GM21526 (cell line): ENCODE data around the gene ARL5C.
"Not testable (repeated sequence)": the region's sequence is repeated elsewhere in the genome, so short reads cannot be mapped to it uniquely, and the experiment has no call there.

Experiments used
- ATAC-seq: cut with Tn5 transposase; IDR thresholded peaks from one replicate; pipeline ENCODE4 v1.9.1; 2021; ENCODE audit warnings: moderate library complexity; ENCODE audit not compliant: unreplicated experiment, low FRiP score

ARL5C gene

DNA sequence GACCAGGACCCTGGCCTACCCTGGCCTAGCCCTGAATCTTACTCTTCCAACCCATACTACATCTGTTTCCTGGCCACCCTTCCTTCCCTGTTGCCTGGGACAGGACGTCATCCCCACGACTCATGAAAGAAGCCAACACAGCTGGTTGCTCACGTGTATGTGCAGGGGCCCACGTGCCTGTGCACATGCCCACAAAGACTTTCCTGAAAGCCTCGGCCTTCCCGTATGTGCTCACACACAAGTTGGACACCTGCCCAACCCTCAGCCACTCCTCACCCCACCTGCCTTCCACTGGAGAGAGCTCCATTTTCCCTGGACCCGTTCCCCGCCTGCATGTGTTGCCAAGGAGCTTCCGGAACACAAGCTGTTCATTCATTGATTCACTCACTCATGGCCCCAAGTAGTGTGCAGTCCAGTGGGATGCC, 21.5 kb downstream of the ARL5C start:
- no peak for ATAC-seq

DNA sequence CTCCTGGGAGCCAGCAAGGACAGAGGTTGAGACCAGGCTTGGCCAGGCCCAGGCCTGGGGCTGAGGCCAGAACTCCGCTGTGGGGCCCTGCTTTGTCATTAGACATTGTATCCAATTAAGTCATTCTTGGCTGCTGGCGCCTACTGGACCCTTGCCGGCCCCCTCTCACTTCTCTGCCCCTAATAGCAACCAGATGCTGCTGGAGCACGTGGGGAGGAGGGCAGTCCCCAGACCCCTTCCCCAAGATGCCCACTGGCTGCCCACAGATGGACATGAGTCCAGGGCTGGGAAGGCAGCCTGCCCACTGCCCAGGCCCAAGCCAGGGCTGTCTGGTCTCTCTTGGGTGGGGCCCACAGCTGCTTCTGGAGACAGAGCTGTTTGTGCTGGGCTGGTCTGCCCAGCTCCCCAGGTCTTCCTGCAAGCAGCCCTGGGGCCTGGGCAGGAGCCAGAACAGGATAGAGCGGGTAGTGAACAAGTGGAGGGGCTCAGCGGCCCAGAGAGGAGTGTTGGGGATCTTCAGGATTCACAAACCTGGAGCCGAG, 22.3 kb downstream of the ARL5C start:
- ATAC-seq = no peak

DNA sequence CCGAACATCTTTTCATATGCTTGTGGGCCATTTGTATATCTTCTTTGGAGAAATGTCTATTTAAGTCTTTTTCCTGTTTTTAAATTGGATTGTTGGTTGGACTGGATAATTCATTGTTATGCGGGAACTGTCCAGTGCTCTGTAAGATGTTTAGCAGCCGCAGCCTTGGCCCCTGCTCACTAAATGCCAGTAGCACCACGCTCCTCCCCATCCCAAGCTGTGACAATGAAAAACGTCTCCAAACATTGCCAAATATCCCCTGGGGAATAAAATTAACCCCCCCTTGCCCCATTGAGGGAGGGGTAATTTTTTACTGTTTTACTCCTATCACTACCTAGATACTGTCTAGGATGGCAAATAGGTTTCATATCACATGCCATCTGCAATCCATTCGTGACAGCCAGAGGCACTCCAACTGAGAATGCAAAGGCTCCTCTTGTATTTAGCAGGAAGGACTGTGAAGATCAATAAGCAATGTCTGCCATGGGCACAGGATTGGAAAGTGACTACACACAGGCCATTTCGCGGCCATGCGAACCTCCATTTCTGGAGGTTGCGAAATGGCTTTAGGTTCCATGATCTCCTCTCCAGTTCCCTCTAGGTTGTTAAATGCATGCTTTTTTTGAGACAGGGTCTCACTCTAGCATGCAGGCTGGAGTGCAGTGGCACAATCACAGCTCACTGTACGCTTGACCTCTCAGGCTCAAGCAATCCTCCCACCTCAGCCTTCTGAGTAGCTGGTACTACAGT, 23.9 kb downstream of the ARL5C start:
- ATAC-seq = no peak

DNA sequence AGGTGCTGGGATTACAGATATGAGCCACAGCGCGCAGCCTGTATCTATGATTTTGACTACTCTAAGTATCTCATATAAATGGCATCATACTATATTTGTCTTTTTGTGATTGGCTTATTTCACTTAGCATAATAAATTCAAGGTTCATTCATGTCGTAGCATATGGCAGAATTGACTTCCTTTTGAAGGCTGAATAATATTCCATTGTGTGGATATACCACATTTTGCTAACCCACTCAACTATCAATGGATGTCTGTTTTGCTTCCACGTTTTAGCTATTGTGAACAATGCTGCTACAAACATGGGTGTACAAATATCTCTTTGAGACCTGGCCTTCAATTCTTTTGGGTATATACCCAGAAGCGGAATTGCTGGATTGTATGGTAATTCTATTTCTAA, 24.7 kb downstream of the ARL5C start:
- no peak for ATAC-seq

DNA sequence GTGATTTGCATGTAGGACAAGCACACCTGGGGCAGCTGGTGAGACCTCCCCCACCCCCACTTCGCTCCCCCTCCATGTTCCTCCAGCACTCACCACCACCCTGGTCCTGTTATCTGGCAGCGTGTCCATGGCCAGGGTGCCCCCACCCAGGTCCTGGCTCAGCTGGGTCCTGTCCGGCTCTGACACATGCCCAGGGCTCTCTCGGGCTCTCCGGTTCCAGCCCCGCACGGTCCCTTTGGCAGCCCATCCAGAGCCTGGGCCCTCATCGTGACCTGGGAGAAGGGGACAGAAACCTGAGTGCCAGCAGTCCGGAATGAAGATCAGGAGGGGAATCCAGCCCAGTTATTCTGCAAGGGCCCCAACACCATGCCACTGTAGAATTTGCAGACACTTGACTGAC, 26.4 kb downstream of the ARL5C start:
- no peak for ATAC-seq

DNA sequence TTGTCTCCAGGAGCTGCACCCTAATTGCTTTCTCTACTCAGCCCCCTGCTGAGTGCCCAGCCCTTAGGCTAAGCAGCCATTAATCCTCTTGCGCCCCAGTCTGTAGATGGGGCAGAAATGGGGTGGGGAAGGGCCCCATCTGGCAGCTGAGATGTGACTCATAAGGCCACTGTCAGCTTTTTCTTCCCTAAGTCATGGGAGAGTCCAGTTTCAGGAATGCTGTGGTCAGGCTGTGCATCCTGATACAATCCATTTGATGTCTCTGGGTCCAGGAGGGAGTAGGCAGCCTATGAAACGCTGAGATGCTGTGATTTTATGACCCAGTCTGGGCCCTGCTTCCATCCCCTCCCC, 26.8 kb downstream of the ARL5C start:
- ATAC-seq = no peak

DNA sequence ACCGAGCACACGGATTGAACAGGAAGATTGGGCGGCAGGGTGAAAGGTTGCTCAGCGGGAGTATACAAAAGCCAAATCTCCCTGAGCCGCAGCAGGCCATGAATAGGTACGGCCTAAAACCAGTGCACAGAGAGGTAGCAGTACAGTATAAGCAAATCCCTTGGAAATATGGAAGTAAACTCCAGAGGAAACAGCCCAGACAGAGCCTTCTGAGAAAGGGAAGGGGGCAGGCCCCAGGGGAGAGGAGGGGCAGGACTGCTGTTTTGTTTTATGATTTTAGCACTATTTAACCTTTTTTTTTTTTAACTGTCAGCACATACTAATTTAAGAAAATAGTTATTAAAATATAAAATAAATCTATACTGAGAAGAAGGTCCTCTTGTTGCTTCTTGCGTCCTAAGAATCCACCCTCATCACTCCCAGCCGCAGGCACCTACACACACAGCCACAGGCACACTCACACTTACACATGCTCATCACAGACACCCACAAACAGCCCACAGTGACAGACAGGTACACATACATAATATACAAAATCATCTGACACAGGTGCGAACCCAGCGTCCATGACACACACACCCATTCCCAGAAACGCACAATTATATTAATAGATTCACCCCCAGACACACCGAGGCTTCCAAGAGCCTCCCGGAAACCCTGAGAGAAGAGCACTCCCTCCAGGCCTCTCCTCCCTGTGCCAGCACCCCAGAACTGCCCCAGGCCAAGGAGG, 27.4 kb downstream of the ARL5C start:
- no peak for ATAC-seq

DNA sequence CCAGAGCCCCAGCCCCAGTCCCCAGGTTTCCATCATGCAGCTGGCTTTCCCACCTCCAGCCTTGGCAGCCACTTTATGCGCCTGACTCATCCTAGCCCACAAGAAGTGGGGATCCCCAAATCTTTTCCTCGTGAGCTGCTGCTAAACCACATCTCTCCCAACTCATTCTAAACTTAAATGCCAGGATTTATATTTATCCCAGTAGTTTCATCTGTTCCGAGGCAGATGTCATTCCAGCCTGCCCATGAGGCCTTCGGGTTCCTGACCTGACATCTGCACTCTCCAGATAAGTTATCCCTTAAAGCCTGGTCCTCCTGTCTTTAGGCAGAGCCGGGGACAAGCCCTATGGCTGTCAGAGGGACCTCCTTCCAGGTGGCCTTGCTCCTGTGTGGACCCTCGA, 31.1 kb downstream of the ARL5C start:
- ATAC-seq = no peak

DNA sequence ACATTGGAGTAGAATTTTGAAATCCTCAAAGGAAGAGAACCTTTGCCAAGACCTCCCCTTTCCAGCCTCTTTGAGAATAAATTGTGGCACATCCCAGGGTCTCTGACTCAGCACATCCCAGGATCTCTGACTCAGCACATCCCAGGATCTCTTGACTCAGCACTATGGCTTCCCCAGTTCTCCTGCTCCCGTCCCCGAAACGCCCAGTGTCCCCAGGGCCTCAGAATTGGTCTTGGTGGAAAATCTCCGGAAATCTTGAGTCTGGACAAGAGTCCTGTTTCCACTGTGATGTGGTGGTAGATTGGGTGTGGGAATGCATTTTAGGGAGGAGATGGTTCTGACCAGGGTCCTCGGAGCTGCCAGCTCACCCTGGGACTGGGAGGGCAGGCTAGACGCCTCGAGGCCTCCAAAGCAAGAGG, 33.8 kb downstream of the ARL5C start:
- ATAC-seq = no peak

DNA sequence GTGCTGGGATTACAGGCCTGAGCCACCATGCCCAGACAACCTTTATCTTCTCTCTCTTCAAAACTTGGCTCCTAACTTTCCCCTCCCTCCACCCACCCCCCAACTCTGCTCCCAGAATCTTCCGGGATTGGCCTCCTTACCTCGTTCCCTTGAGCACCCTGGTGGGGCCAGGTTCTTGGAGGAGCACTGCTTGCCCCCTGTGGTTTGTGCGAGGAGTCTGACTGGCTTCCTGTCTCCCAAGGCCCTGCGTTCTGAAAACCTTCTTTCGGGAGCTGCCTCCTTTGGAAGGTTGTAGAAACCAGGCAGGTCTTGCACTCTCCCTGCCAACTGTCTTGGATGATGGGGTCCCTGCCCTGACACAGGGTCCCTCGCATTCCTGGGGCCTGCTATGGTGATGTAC, 34.3 kb downstream of the ARL5C start:
- no peak for ATAC-seq

DNA sequence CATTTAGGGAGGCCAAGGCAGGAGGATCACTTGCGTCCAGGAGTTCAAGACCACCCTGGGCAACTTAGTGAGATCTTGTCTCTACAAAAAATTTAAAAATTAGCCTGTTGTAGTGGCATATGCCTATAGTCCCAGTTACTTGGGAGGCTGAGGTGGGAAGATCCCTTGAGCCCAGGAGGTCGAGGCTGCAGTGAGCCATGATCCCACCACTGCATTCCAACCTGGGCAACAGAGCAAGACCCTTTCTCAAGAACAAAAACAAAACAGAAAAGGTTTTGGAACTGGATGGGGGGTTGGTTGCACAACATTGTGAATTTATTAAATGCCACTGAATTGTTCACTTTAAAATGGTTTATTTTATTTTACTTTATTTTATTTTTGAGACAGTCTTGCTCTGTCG, 35.8 kb downstream of the ARL5C start:
- ATAC-seq = no peak

DNA sequence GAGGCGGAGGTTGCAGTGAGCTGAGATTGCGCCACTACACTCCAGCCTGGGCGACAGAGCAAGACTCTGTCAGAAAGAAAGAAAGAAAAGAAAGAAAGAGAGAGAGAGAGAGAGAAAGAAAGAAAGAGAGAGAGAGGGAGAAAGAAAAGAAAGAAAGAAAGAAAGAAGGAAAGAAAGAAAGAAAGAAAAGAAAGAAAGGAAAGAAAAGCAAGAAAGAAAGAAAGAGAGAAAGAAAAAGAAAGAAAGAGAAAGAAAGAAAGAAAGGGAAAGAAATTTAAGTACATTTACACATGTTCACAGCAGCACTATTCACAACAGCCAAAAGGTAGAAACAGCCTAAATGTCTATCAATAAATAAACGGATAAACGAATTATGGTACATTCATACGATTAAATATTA, 36.4 kb downstream of the ARL5C start:
- ATAC-seq = not testable (repeated sequence)

DNA sequence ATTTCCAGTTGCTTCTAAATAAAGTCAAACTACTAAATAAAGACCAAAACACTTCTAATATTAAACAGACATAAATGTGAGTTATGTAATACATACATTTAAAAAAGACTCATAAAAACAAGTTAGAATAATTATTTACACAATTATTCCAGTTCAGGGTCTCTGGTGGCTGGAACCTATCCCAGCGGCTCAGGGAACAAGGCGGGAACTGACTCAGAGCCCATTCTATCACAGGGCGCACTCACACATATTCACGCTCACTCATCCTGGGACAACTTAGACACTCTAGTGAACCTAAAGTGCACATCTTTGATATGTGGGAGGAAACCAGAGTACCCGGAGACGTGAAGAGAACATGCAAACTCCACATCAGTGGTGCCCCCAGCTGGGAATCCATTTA, 39.5 kb downstream of the ARL5C start:
- no peak for ATAC-seq

DNA sequence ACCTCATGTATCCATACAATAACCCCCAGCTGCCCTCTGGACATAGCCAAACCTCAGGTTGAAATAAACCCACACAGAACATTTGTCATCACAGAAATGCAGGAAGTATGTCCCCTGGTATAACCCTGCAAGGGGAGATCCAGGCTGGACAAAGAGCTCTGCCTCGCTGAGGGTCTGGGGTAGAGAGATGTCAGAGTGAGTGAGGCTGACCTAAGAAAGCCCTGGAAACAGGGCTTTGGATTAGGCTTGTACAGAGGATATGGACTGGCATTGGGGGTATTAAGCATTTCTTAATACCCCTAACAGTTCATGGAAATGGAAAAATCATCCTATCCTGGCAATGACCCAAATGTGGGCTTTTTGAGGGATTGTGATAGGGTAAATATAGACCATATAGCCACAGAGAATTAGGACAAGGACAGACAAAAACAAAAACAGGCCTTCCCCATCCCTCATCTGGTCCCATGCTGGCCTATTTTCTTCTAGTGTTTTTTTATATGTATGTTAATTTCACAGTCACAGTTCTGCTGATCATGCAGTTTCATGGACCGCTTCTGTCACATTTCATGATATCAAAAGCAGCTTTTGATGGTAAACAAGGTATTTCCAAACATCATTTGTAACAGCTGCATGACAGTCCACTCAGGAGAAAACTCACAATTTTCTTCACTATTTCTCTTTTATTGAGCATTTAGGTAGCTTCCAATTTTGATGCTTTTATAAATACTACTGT, 40.7 kb downstream of the ARL5C start:
- no peak for ATAC-seq

DNA sequence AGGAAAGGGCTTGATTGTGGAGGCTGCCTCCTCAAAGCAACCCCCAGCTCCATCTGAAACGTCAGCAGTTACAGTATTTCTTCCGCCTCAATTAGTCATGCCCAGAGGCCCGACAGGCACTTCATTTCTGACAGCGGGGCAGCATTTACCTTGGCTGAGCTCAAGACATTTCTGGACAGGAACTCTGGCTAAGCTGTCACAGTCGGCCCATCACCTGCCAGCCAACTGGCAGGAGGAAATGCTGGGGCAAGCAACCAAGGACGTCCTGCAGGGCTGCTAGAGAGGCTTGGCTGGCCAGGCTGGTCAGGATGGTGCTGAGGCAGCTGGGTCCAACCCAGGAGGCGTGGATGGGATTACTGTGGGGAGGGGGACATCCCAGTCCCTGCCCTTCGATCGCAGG, 42.3 kb downstream of the ARL5C start:
- ATAC-seq = no peak

DNA sequence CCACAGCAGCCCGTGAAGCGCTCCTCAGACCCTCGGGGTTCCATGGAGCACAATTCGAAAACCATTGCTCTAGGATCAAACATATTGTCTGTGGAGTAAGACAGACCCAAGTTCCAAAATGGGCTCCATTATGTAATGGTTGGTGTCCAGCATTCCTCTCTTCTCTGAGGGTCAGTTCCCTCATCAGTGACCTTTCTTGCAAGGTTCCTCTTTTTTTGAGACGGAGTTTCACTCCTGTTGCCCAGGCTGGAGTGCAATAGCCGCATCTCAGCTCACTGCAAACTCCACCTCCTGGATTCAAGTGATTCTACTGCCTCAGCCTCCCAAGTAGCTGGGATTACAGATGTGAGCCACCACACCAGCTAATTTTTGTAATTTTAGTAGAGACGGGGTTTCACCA, 43.0 kb downstream of the ARL5C start:
- ATAC-seq = no peak

DNA sequence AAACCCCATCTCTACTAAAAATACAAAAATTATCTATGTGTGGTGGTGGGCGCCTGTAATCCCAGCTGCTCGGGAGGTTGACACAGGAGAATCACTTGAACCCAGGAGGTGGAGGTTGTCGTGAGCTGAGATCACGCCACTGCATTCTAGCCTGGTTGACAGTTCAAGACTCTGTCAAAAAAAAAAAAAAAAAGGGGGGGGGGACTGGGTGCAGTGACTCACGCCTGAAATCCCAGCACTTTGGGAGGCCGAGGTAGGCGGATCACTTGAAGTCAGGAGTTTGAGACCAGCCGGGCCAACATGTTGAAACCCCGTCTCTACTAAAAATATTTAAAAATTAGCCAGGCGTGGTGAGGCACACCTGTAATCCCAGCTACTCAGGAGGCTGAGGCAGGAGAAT, 44.0 kb downstream of the ARL5C start:
- not testable (repeated sequence) for ATAC-seq

DNA sequence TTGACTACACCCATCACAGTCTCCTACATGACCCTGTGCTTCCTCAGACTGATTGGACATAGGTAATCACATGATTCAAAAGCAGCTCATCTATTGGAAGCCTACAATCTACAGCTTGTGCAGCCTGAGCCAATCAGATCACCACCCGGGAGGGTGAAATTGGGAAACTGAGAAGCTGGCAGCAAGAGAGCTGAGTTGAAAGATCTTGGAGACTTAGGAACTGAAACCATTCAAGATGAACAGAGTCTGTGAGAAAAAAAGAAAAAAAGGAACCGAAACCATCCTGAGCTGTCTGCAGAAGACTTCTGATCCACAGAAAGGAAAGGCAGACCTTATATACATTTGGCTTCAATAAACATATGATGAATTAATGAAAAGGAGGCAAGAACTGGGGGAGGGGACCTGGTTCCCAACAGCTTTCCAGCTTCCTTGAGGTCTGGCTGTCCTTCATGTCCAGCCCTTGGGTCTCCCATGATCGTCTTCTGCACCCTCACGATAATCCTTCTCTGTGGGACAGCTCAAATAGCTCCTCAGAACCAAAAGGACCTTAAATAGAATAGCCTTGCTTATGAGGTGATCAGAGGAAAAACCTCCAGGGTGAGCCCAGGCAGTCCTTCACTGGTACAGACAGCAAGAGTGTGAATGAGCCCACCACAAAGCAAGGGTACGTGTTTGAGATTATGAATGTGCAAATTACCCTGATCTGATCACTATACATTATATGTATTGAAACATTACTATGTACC, 47.1 kb downstream of the ARL5C start:
- peak; percentile 73 for ATAC-seq

DNA sequence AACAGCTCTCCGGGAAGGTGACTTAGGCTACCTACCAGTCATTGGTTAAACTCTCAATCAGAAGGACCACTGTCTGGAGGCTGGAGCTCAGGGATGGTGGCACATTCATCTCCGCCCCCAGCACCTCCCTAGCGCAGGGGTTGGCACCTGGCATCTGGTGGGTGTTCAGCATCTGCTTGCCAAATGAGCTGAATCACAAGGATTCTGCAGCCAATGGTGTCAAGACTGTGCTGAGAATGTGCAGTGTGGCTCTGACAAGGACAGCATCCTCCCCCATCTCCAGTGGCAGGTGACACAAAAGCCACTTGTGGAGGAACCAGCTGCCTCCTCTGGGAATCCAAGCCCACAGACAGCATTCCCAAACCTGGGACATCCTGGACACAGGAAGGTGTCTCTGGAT, 49.7 kb downstream of the ARL5C start:
- ATAC-seq = no peak

DNA sequence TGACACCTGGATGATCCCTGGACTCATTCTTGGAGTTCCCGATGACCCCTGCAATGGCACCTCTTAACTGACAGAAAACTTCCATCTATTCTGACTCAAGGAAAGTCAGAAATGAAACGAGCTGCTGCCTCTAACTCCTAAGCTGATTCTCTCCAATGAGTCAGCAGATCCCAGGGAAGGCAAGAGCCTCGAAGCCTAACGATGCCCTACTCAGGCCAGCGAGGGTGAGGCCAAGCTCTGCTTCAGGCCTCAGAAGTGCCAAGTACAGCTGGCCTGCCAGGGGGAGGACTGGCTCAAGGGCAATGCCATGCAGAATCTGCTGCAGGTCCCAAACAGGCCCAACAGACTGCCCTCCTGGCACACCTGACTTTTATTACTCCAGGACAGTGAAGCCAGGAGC, 50.8 kb downstream of the ARL5C start:
- no peak for ATAC-seq

DNA sequence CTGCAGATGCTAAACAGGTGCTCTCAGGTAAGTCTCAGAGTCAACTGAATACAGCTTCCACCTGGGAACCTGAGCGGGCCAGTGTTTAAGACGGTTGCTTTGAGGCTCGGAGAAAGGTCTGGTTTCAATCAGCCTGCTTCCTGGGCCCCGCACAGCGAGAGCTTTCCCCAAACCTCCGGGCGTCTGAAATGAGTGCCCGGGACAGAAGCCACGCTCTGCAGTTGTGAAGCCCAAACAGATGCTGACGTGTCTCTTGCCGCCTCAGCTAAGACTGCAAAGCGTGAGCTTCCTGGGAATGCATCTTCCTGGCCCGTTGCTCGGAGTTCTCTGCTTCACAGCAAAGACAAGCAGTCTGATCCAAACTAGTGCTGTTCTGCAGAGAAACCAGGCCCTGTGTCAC, 51.2 kb downstream of the ARL5C start:
- ATAC-seq = no peak
